GM21381 (cell line): ENCODE measurements around the gene MALRD1.

Experiments used
- ATAC-seq: cut with Tn5 transposase; IDR thresholded peaks from one replicate; pipeline ENCODE4 v1.9.1; 2021; ENCODE audit warnings: mild to moderate bottlenecking, moderate library complexity; ENCODE audit not compliant: unreplicated experiment

The MALRD1 gene

GRCh38 chr10:19212590-19212989, 164.0 kb downstream of the MALRD1 start:
- ATAC-seq = no peak

- ATAC-seq = no peak
These were observed 172.6 kb downstream of the MALRD1 start for GRCh38 chr10:19221216-19221615.

- ATAC-seq = no peak
These were observed 177.4 kb downstream of the MALRD1 start for GRCh38 chr10:19226025-19226424.

GRCh38 chr10:19231034-19231433, 182.4 kb downstream of the MALRD1 start:
- no peak for ATAC-seq

GRCh38 chr10:19245889-19246752, 197.5 kb downstream of the MALRD1 start:
- ATAC-seq = no peak

GRCh38 chr10:19247843-19248242, 199.2 kb downstream of the MALRD1 start:
- ATAC-seq = no peak

- no peak for ATAC-seq
These were observed 201.9 kb downstream of the MALRD1 start for GRCh38 chr10:19250546-19250945.

- ATAC-seq = no peak
These were observed 203.9 kb downstream of the MALRD1 start for GRCh38 chr10:19252531-19252930.

GRCh38 chr10:19256331-19256730, 207.7 kb downstream of the MALRD1 start:
- no peak for ATAC-seq

- no peak for ATAC-seq
These were observed 214.7 kb downstream of the MALRD1 start for GRCh38 chr10:19263262-19263661.

- no peak for ATAC-seq
These were observed 234.7 kb downstream of the MALRD1 start for GRCh38 chr10:19283285-19283684.

- no peak for ATAC-seq
These were observed 235.2 kb downstream of the MALRD1 start for GRCh38 chr10:19283786-19284185.

GRCh38 chr10:19290770-19291169, 242.2 kb downstream of the MALRD1 start:
- ATAC-seq = no peak

- ATAC-seq = no peak
These were observed 245.6 kb downstream of the MALRD1 start for GRCh38 chr10:19294233-19294632.

- ATAC-seq = no peak
These were observed 251.0 kb downstream of the MALRD1 start for GRCh38 chr10:19299645-19300044.

- ATAC-seq = no peak
These were observed 253.5 kb downstream of the MALRD1 start for GRCh38 chr10:19302117-19302516.

GRCh38 chr10:19310066-19310465, 261.5 kb downstream of the MALRD1 start:
- ATAC-seq = no peak

GRCh38 chr10:19316204-19316870, 267.7 kb downstream of the MALRD1 start:
- ATAC-seq = no peak

- ATAC-seq = no peak
These were observed 269.4 kb downstream of the MALRD1 start for GRCh38 chr10:19317952-19318351.

- no peak for ATAC-seq
These were observed 277.0 kb downstream of the MALRD1 start for GRCh38 chr10:19325581-19325980.

GRCh38 chr10:19328582-19328981, 280.0 kb downstream of the MALRD1 start:
- ATAC-seq = no peak

- ATAC-seq = no peak
These were observed 280.9 kb downstream of the MALRD1 start for GRCh38 chr10:19329475-19329874.
